HepG2 (cell line): ENCODE measurements around the gene ACOT6. TPM values are rescaled to one million over a fixed set of nuclear protein-coding genes. Genes with fewer than 3 reads are reported as not detected.

Experiments
- ARHGAP35 ChIP-seq: sonication (generic); formaldehyde crosslinking; IDR thresholded peaks from 2 replicates; pipeline ENCODE4 v1.9.0; 2022; ENCODE audit warnings: mild to moderate bottlenecking, inconsistent platforms, moderate library complexity, missing genetic modification reagents, borderline replicate concordance
- BCL3 ChIP-seq: sonication (generic); formaldehyde crosslinking; IDR thresholded peaks from 2 replicates; pipeline ENCODE4 v1.5.1; 2020; ENCODE audit warnings: mild to moderate bottlenecking, missing genetic modification reagents, moderate library complexity
- MLLT10 ChIP-seq: sonication (generic); formaldehyde crosslinking; IDR thresholded peaks from 2 replicates; pipeline ENCODE4 v1.4.0; 2020; ENCODE audit warnings: missing genetic modification reagents
- MLXIP ChIP-seq: sonication (generic); formaldehyde crosslinking; IDR thresholded peaks from 2 replicates; pipeline ENCODE4 v1.9.0; 2021; ENCODE audit warnings: missing genetic modification reagents, borderline replicate concordance
- SPEN ChIP-seq: sonication (generic); formaldehyde crosslinking; IDR thresholded peaks from 2 replicates; pipeline ENCODE4 v1.5.1; 2020; ENCODE audit warnings: low read depth, mild to moderate bottlenecking, missing genetic modification reagents
- WIZ ChIP-seq: sonication (generic); formaldehyde crosslinking; IDR thresholded peaks from 2 replicates; pipeline ENCODE4 v1.5.1; 2020; ENCODE audit warnings: mild to moderate bottlenecking, missing genetic modification reagents
- ZNF180 ChIP-seq: sonication (generic); formaldehyde crosslinking; IDR thresholded peaks from 2 replicates; pipeline ENCODE4 v1.4.0; 2020; ENCODE audit warnings: low read depth, missing genetic modification reagents, borderline replicate concordance
- ZNF329 ChIP-seq: sonication (generic); formaldehyde crosslinking; IDR thresholded peaks from 2 replicates; pipeline ENCODE4 v1.9.0; 2021; ENCODE audit warnings: low read depth, mild to moderate bottlenecking, missing genetic modification reagents
- ZNF407 ChIP-seq: sonication (generic); formaldehyde crosslinking; IDR thresholded peaks from one replicate; pipeline ENCODE4 v1.5.1; 2020; ENCODE audit warnings: mild to moderate bottlenecking, missing genetic modification reagents; ENCODE audit errors: not compliant biosample characterization
- ZNF468 ChIP-seq: sonication (generic); formaldehyde crosslinking; IDR thresholded peaks from 2 replicates; pipeline ENCODE4 v1.8.0; 2022; ENCODE audit warnings: mild to moderate bottlenecking, moderate library complexity, missing genetic modification reagents
- ZNF567 ChIP-seq: sonication (generic); formaldehyde crosslinking; IDR thresholded peaks from 2 replicates; pipeline ENCODE4 v1.8.1; 2023; ENCODE audit warnings: mild to moderate bottlenecking, missing genetic modification reagents, borderline replicate concordance
- ZNF597 ChIP-seq: sonication (generic); formaldehyde crosslinking; IDR thresholded peaks from 2 replicates; pipeline ENCODE4 v1.5.0; 2020; ENCODE audit warnings: missing genetic modification reagents
- ZNF660 ChIP-seq: sonication (generic); formaldehyde crosslinking; IDR thresholded peaks from 2 replicates; pipeline ENCODE4 v1.5.1; 2020; ENCODE audit warnings: mild to moderate bottlenecking, low read depth, missing genetic modification reagents, borderline replicate concordance
- ZNF720 ChIP-seq: sonication (generic); formaldehyde crosslinking; IDR thresholded peaks from 2 replicates; pipeline ENCODE4 v1.4.0; 2020; ENCODE audit warnings: missing genetic modification reagents
- ZNF761 ChIP-seq: sonication (generic); formaldehyde crosslinking; conservative IDR thresholded peaks from 2 replicates; pipeline ENCODE4 v1.4.0; 2020; ENCODE audit warnings: mild to moderate bottlenecking, missing genetic modification reagents
- polyA plus RNA-seq, 8 experiments: library from polyadenylated mRNA; depleted of rRNA in 3 of 8; stranded (reverse) in 7 of 8; unstranded in 1 of 8; fragments of >200 nt; fragmentation: Illumina TruSeq in 4 of 8; extraction: Trizol in 4 of 8; gene quantifications; 2 replicates each; pipeline versions ENCODE4 v1.2.1 to v1.2.3, GENCODE V29; 2011 to 2016; ENCODE audit warnings: low read depth in 4 of 8, missing spikeins in 1 of 8, mixed read lengths in 1 of 8; ENCODE audit not compliant: insufficient read depth in 1 of 8
- total RNA-seq, 5 experiments: library from RNA; depleted of rRNA; stranded (reverse); fragments of >200 nt; fragmentation: Illumina TruSeq; extraction: Trizol; gene quantifications; 2 replicates each; pipeline ENCODE4 v1.2.3, GENCODE V29; 2016; ENCODE audit warnings: low read depth in 1 of 5

Gene ACOT6
- total and polyA plus RNA-seq, 2 of the 13 experiments (the other 11 are each of a cell fraction or from before 2014, with no cell fraction given), result 0.15 to 0.27 TPM

- TF ChIP-seq BCL3 (CRISPR knock-in tag) (no peak; the same call in 1 of the 2 replicates), WIZ (CRISPR knock-in tag) (no peak), MLLT10 (no peak), ZNF180 (no peak), ZNF597 (CRISPR knock-in tag) (no peak), ZNF660 (CRISPR knock-in tag) (no peak), ZNF468 (CRISPR knock-in tag) (no peak), ZNF407 (CRISPR knock-in tag) (no peak), SPEN (peak; percentile 53), MLXIP (CRISPR knock-in tag) (no peak), ZNF720 (CRISPR knock-in tag) (no peak), ZNF329 (CRISPR knock-in tag) (no peak), ZNF761 (peak; percentile 69; the same call in 1 of the 2 replicates), ARHGAP35 (CRISPR knock-in tag) (0 out of 2 replicates have a peak, but pooled peaks have one; percentile 21), ZNF567 (no peak)
Measured at GRCh38 chr14:73612339-73613045, at the start of gene ACOT6 (continued).
